GM19324 (cell line): ENCODE results near the gene NKX1-1.
"Not testable (repeated sequence)": the region's sequence is repeated elsewhere in the genome, so short reads cannot be mapped to it uniquely, and the experiment has no call there.

ENCODE experiments used
- ATAC-seq: cut with Tn5 transposase; IDR thresholded peaks from one replicate; pipeline ENCODE4 v1.9.1; 2021; ENCODE audit warnings: mild to moderate bottlenecking, moderate library complexity; ENCODE audit not compliant: unreplicated experiment, low FRiP score

Gene NKX1-1

DNA sequence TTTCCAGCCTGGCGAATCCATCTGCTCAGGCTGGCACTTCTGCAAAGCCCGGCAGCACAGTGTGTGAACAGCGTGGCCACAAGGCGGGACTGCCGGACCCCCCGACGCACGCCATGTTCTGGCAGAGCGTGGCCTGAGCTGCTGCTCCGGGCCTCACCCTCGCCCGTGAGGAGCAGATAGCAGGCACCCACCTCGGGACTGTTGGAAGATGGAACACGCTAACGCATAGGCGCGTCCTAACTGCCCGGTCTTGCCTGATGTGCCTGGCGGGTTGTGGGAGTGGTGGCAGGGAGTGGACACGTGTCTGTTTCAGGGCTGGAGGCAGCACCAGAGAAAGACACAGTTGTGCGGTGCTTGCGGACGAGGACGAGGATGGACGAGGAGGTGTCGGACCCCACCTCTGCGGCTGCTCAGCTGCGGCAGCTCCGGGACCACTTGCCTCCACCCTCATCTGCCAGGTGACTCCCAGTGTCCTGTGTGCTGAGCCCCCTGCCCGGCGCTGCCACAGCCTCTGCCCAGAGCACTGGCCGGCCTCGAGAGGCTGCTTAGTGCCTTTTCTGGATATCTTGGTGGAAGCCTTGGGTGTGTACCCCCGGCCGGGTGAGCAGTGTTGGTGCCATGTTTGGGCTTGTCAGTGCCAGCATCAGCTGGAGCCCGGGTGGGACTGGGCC, 31.1 kb downstream of the NKX1-1 start:
- no peak for ATAC-seq

DNA sequence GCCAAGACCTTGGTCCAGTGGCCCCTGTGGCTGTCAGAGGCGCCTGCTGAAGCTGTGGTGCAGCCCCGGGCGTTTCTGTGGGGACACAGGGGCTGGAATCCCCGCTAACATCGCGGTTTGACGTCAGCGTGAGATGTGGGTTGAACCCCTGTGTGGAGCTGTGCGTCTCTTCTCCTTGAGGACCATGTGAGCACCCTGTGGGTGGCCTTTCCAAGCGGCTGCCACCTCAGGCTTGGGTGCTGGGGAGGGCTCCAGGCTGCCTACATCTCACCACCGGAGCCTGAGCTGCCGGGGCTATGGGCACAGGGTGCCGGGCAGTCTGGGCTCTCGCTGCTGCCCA, 31.6 kb downstream of the NKX1-1 start:
- no peak for ATAC-seq

DNA sequence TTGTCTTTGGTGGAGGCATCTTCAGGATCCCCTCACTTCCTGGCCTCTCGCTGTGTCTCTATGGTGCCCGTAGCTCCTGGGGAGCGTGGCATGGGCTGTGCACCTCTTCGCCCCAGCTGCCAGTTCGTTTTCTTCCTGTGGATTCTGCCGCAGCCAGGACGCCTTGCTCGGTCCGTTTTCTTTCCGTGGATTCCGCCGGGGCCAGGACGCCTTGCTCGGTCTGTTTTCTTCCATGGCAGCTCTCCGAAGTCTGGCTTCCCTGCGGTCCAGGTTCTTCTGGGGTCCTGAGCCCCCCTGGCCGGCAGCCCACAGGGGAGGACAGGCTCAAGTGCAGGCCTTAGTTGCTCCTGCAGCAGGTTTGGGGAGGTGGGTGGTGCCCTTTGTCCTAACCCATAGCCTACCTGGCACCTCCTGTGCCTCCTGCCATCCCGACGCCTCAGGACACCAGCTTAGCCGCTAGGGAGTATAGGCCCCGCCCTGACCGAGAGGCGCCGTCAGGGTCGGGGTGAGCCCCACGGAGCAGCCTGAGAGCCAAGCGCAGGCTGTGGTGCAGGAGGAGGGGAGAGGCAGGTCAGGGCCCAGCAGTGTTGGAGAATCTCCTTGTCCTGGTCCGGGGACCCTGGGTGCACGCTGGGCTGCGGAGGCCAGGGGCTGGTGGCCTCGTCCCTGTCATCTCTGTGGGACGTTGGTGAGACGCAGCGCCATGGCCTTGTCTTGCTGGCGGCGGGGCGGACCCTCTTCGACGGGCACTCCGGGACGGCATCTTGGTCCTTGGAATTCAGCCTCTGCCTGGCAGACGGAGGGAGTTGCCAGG, 32.1 kb downstream of the NKX1-1 start:
- ATAC-seq = no peak

DNA sequence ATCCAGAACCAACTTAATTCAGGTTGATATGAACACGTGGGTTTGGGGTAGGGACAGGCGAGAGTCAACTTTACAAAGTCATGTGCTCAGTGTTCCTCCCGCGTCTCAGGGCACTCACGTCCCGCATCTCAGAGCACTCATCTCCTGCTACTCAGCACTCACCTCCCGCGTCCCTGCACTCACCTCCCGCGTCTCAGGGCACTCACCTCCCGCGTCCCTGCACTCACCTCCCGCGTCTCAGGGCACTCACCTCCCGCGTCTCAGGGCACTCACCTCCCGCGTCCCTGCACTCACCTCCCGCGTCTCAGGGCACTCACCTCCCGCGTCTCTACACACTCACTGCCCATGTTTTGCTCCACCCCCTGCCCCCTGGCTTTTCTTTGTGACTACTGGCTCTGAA, 33.7 kb downstream of the NKX1-1 start:
- not testable (repeated sequence) for ATAC-seq

DNA sequence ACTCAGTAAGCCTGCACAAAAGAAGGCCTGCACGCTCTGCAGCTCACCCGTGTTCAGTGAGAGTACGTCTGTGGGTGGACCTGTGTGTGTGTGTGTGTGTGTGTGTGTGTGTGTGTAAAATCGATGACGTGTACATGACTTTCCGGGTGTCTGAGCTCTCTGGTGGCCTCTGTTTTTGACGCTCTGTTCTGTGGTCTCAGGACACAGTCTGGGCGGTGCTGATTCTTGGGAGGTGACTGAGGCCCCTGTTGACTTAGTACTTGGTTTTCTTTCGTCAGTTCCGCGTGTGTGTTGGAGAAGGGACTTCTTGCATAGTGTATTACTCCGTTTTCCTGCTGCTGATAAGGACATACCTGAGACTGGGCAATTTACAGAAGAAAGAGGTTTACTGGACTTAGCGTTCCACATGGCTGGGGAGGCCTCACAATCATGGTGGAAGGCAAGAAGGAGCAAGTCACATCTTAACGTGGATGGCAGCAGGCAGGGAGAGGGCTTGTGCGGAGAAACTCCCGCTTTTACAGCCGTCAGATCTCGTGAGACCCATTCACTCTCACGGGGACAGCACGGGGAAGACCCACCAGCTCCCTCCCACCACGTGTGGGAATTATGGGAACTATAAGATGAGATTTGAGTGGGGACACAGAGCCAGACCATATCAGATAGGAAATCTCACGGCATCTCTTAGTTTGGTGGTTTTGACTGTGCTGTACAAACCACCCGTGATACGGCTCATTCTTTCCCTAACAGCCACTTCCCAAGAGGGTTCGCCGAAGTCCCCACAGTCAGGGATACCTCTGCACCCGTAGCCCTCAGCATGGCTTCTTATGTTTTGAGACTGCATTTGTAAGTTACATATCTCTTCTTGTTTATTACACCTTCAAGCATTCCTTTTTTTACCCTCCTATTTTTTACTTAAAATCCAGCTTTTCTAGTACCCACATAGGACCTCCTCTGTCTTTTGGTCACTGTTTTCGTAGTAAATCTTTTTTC, 34.8 kb downstream of the NKX1-1 start:
- no peak for ATAC-seq

DNA sequence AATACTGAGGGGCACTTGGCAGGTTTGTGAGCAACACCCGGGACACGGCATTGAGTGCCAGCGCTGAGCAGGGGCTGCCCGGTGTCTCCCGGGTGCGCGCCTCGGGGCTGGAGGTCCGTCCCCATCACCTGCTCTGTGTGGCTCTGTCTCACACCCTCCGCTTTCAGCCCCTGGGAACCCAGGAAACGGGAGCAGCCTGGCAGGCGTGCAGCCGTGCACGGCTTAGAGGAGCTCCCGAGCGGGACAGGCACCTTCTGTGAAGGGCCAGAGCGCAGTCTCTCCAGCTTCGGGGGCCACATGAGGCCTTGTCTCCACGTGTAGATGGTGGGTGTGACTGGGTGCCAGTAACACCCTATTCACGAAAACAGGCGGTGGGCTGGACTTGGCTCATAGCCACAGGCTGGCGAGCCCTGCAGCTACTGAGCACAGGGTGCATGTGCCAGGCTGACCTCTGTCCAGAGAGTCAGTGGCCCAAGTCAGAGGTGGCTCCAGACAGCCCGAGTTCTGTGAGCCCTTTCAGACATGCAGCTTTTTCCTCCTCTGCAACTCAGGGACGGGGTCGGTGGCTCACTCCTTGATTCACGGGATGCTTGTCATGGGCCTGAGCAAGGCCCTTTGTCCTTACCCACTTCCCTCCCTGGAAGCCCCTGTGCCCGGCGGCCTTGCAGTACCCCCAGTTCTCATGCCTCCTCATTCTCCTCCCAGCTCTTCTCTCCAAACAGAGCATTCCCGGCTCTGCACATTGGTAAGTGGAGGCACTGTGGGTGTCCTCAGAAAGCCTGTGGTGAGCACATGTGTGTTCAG, 35.7 kb downstream of the NKX1-1 start:
- ATAC-seq = no peak

DNA sequence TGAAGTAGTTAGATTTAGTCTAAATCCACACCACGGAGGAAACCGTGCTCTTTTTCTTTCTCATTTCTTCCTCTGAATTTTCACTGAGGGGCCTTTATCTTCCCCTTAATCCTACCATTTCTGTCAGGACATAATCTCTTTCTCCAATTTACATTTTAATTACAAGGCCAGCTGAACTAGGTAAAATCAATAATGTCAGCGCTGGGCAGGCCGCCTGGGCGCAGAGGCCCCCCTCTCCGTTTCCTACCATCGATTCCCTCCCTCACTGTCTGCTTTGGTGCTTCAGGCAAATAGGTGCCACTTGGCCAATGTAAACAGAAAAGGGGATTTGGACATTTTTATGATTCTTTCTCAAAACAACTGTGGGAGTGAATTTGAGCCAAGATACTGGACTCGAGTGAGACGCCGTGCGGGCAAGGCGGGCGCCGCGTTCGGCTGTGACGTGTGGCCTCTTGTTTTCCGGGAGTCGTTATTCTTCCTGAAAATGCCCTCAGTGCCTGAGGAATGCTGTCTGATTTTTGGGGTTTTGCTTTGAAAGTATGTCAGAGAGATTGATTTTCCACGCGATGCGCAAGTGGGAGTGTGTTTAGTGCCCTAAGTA, 36.7 kb downstream of the NKX1-1 start:
- no peak for ATAC-seq

DNA sequence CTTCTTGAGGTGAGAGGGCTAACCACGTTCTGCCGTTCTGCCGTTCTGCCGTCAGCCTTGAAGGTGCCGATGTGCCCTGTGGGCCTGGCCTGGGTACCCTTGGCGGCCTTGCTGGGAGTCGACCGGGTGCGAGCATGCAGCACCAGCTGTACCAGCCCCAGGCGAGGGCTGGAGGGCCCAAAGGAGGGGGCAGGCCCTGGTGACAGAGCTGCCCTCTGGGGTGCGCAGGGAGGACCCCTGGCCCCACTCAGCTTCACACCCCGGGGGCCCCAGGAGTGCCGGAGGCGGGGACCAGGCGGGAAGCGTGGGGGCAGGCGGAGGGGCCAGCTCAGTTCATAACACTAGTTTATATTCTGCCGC, 37.2 kb downstream of the NKX1-1 start:
- ATAC-seq = no peak

DNA sequence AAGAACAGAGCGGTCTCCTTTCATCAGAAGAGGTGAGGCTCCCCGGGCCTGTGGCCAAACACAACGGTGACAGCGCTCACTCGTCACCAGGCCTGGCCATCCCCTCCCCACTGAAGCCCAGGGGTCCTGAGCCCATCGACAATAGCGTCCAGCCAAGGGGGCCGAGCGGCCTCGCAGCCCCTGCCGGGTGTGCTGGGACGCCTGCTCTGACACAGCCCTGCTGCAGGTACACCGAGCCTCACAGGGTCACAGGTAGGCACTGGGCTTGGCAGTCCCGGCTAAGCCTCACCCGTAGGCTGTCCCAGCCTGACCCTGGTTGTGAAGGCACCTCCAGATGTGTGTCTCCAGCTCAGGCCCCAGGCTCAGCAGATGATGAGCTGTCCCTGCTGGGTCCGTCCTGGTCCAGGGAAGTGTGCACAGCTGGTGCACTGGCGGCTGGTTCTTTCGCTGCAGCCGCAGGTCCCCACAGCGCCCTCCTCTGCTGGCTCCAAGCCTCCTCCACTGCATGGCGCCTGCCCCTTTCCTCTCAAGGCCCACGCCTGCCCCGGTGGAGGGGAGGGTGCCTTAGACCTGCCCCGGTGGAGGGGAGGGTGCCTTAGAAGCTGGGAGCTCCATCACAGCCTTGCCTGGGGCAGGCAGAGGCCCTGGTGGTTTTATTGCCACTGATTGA, 37.7 kb downstream of the NKX1-1 start:
- no peak for ATAC-seq

DNA sequence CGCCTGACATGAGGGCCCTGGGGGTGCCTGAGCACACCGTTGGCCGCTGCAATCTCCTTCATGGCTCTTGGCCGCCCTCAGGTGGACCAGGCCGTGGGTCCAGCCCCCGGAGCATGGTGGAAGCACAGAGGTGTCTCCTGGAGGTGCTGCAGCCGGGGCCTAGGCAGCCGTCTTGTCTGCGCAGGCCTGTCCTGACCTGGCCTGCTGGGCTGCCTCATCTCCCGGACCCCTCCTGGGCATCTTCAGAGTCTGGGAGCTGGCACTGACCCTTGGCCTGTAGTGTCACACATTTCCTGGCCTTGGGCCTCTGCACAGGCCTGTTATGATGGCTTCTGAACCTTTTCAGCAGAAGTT, 38.3 kb downstream of the NKX1-1 start:
- ATAC-seq = no peak

DNA sequence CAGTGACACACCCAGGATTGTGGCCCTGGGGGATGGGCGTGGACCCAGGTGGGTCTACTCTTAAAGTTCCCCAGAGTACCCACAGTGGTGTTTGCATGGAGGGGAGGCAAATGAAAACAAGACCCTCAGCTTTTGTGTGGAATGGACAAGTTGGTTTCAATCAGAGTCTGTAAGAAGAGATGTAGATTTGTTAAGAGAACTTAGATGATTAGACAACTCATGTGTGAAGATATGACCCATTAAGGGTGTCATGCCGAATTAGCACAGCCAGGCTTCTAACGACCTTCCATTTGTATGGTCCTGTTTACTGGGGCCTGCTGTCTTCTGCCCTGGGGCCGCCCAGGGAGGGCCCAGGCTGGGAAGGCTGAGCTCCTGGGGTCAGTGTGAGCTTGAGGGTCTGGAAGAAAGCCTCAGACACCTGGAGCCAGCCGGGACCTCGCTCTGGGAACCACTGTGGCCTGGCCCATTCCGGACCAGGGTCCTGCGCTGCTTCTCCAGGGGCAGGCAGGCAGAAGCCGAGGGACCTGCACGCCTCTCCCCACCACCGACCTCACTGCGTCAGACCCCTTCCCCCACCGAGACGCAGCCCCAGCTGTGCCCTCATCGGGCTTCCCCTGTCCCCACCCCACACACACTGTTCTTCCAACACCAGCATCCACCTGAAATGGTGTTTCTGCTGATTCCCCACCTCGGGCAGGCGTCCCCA, 38.9 kb downstream of the NKX1-1 start:
- no peak for ATAC-seq

DNA sequence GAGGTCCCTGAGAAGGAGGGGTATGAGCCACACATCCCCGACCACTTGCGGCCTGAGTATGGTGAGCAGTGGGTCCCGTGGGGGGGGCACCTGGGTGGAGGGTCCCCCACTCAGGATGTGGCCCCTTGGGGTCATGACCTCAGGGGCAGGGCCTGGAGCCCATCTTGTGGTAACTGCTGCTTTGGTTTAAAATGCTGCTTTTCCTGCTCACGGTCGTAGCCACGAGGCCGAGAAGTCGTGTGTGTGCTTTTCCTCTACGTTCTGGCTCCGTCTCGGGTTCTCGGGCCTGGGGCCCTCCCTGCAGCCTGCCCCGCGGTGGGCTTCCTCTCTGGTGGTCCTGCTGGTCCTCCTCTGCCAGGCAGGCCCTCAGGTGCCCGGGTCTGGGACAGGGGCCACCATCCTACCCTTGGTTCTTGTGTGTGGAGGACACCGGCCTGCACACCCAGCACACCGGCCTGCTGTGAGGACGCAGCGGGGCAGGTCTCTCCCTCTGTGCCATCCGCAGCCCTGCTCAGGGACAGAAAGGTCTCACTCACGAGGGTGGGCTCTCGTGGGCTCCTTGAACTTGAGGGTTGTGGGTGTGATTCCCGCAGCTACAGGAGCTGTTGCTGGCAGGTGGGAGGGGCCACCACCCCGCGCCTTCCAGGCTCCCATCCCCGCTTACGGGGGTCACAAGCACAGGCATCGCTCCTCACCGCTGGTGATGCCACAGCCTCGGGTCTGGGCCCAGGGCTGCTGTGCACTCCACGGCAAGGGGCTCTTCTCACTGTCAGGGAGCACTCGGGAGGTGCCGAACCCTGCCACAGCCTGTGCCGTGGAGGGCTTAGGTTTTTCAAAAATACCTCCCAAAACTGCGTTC, 39.6 kb downstream of the NKX1-1 start:
- ATAC-seq = no peak

DNA sequence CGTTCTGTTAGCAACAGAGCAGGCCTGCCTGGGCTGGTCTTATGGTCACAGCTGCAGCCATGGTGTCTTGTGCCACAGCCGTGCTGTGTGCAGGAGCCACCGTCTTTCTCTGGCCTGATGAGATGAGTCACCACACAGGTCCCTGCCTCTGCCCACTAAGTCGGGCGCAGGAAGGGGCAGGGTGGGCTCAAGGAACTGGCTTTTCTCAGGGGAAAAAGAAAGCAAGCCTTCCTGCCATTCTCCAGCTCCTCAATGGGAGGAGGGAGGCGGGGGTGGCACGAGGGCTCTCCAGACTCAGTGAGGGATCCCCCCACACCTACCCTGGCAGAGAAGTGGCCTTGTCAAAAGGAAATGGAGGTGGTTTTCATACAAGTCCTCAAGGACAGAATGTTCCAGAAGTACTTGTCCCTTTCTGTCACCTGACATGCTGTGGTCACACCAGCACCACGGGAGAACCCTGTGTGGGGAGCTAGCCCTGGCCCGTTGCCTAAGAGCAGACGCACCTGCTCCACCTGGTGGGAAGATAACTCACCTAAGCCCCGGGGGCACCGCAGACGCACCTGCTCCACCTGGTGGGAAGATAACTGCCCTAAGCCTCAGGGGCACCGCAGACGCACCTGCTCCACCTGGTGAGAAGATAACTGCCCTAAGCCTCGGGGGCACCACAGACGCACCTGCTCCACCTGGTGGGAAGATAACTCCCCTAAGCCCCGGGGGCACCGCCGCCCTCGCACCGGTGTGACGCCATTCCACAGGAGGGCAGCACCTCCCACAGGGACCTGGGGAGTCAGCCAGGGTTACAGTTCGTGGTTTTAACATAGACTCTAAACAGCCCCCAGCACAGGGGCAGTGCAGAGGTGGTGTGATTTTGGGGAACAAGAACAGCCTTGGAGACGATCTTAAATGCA, 40.7 kb downstream of the NKX1-1 start:
- ATAC-seq = no peak

DNA sequence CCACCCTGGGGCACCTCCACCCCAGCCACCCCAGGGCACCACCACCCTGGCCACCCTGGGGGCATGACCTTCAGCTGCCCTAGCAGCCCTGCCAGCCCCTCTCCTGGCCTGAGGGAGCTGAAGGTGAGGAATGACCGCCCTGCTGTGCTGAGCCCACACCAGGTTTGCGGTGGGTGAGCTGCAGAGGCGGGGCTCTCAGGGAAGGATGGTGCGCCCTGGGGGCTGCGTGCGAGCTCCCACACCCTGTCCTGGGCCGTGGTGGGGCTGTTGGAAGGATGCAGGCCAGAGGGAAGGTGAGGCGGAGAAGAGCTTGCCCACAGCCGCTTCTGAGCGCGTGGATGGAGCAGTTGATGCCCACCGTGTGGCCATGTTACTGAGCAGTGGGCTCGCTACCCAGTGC, 41.5 kb downstream of the NKX1-1 start:
- ATAC-seq = no peak

DNA sequence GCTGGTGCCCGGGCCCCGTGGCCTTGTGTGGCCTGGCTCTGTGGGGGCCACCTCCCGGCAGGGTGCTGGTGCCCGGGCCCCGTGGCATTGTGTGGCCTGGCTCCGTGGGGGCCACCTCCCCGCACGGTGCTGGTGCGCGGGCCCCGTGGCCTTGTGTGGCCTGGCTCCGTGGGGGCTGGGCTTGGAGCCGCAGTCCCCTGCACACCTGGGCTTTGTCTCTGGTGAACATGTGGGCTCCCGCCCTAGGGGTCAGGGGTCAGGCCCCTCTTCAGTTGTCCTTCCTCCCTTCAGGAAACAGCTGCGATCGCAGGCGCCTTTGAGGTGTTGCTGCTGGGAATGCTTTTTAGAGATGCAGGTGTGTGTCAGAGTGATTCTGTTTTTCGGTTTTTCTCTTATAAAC, 42.0 kb downstream of the NKX1-1 start:
- ATAC-seq = no peak

DNA sequence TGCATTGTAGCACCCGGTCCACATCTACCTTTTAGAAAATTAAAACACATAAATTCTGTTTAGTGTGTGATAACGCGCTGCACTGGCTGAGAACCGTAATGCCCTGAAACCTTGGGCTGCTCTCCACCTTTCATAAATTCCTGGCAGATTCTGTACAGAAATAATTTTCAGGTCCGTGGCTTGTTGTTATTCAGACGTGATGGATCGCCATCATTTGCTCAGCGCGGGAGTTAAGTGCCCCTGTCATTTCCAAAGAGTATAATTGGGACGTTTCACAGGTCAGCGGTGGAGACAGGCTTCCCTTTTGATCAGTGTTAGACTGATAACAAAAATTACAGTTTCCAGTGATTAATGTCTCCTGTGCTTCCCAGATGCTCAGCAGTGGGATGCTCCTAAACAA, 42.7 kb downstream of the NKX1-1 start:
- no peak for ATAC-seq

DNA sequence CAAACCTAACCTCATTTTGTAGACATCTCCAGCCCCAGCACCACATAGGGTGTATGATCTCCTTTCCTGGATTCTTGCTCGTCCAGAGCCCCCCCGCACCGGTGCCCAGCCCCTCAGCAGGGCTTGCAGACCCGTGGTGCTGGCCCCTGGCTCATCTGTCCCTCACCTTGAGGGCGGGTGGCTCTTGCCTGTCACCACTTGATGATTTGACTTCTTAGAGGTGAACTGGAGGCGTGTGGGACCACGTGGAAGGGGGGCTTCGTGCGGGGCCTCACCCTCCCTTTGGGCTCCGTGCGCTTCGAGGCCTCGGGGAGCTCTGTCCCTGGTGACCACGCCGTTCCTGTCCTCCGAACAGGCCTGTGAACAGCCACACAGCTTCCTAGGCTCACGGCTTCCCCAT, 43.7 kb downstream of the NKX1-1 start:
- no peak for ATAC-seq
